Hematopoietic multipotent progenitor cell treated with erythropoietin and hydrocortisone succinate and interleukin-3 and kit ligand, for 6 days (in vitro differentiated cells): ENCODE data around the gene ATF2.
A peak's percentile ranks its signal among the peaks of the same experiment; 100 is the strongest.
"Not testable (repeated sequence)": the region's sequence is repeated elsewhere in the genome, so short reads cannot be mapped to it uniquely, and the experiment has no call there.

Experiments
- DNase-seq: peaks from one replicate; pipeline ENCODE4 v3.0.0-alpha.2; 2015

The ATF2 gene

DNA sequence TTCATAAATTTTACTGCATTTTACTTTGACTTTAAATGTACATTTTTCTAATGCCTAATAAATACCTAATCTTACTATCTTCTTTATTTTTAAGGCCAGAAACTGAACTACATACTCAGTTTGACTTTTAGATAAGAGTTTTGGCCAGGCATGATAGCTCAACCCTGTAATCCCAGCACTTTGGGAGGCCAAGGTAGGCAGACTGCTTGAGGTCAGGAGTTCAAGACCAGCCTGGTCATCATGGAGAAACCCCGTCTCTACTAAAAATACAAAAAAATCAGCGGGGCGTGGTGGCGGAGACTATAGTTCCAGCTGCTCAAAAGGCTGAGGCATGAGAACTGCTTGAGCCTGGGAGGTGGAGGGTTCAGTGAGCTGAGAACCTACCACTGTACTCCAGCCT lies 9.1 kb downstream of the ATF2 start:
- DNase-seq = no peak

DNA sequence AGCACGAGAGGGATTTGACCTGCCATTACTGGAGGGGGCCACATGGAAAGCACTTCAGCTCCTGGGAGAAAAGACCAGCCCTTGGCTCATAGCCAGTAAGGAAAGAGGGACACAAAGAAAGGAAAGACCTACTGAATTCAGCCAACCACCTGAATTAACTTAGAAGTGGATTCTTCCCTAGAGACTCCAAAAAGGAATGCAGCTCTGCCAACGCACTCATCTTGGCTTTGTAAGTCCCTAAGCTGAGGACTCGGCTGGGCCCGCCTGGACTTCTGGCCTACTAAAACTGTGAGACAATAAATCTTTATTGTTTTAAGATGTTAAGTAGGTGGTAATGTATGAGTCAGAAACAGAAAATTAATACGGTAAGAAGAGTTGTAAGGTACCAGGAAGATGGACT lies 11.5 kb downstream of the ATF2 start:
- DNase-seq = no peak

DNA sequence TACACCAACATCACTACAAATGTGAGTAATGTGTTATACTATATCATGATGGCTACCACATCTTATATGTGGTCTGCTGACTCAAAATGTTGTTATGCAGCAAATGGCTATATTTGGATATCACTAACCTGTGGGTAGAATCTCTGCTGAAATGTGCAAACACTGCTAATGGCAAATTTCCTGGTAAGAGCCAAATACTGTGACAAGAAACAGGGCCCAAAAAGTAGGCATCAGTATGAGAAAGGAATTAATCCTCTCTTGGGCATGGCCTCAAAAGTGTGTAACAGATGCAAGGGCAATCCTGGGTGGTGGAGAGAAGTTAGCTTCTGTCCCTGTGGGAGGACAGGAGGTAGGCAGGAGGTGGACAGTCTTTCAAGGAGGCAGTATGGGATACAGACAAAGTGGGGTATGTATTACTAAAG lies 13.3 kb downstream of the ATF2 start:
- DNase-seq = no peak

DNA sequence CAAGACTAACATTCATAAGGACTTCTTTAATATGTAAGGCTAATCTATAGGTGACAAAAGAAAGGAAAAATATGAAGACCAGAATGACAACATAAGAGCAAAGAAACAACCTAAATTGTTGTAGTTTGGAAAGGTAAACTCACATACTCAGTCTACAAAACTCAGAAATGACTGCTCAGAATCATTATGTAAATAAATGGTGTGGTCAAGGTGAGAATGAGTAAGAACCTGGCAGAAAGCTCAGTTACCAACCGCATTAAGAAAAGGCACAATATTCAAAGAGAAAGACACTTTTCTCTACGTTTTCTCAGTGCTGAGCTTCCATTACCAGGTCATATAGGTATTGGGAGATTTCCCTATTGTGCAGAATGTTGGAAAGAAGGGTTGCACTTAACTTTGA lies 15.8 kb downstream of the ATF2 start:
- DNase-seq = no peak

DNA sequence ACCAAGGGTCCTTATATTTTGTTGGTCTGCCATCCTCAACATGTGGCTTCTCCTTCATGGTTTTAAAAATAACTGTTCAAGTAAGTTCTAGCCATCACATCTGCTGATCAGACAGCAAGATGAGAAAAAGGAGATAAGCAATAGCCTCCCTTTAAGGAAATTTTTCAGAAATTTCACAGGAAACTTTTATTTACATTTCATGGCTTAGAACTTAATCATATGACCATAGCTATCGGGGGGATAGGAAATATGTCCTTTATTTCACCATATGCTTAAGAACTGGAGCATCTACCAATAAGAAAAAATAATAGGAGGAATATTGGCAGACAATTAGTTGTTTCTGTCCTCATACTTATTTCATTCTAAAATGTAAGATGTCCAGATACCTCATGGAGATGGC lies 16.2 kb downstream of the ATF2 start:
- no peak for DNase-seq

DNA sequence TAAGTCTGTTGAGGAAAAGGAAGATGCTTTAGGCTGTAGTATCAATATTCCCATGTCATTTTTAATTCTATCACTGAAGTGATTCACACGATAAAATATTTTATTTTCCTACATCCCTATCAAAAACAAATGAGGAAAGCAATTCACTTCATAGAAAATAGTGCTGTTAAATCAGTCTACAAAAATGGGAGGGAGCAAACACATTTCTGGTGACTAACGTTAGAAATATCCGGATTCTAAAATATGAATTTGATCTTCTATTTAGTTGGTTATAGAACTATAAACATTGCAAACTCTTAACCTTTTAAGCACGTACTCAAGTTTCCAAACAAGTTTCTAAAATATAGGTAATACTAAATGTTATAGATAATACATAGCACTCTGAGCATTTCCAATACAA lies 20.8 kb downstream of the ATF2 start:
- DNase-seq = no peak

DNA sequence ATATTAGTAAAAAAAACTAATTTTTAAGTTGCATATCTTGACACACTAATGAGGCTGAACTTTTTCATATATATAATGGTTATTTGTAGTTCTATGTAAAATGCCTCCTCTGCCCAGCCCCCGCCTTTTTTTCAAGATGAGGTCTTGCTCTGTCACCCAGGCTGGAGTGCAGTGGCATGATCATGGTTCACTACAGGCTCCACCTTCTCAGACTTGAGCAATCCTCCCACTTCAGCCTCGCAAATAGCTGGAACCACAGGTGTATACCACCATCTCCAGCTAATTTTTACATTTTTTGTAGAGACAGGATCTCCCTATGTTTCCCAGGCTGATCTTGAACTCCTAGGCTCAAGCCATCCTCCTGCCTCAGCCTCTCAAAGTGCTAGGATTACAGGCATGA lies 24.3 kb downstream of the ATF2 start:
- DNase-seq = no peak

DNA sequence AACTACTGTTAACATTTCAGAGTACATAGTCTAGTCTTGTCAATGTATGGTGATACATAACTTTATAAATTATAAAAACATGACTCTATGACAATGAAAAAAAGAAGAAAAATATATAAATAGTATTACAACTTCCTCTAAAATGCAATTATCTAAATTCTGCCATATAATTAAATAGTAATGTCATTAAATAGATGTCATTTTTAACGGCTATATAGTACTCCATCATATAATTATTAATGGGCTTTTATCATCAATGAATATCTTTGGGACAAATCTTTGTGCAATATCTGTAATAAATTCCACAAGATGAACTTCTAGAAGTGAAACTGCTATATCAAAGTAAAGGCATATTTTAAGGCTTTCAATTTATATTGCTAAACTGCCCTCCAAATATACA lies 24.8 kb downstream of the ATF2 start:
- no peak for DNase-seq

DNA sequence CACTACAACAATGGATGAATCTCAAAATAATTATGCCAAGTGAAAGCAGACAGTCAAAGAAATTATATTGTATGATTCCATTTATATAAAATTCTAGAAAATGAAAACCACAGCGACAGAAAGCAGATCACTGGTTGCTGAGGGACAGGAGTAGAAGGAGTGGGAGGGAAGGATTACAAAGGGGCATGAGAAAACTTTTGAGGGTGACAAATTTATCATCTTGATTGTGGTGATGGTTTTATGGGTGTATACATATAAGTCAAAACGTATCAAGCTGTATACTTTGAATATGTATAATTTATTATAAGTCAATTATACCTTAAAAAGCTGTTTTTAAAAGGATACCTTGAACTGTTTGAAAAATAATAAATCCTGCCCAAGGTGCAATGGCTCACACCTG lies 27.7 kb downstream of the ATF2 start:
- DNase-seq = no peak

DNA sequence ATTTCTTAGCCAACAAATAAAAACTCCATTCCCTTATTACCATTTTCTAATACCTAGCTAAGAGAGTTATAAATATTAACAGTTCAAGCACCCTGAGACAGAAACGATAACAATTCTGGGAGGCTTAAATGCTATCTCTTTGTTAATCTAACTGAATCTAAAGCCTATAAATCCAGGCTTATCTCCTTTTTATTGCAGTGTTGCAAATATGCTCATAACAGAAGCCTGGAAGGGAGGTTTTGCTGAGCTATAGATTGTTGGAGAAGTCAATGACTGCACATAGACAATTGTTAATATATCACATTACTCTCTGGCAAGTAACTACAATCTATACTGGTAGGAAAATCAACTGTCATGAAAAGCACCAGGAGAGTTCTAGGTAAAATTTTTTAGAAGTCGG lies 30.2 kb downstream of the ATF2 start:
- DNase-seq = no peak

DNA sequence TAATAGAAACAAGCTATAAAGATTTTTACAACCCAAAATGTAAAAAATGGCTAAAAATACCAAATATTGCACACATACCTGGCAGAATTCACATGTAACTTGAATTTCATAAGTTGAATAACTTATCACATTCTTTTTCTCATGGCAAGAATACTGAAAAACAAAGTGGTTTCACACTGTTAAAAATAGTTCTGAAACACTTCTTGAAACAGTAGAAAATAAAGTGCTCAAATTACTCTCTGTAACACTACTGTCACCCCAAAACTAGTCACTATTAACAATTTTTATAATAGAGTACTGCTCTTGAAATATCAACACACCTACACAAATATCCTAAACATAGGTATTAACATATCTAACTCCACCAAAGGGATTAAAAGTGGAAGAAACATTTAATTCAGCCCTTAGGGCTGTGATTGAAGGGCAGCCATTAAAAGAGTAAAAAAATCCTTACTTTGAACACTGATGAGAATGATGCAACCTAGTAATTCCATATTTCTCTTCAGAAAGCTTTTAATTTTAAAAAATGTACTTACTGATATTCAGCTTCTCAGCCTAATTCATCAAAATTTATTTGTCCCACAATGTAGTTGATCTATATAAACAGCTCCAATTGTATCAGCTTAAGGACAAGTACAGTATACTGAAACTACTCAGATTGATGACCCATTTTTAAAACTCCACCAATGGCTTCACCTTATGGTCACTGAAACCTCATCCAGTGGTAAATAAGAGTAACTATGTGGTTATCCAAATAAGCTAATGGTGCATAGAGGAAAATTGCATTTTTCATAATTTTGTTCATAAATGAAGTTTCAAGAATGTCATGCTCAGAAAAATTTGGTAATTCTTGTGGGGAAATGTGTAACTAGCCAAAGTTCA lies 31.4 kb downstream of the ATF2 start:
- DNase-seq = no peak

DNA sequence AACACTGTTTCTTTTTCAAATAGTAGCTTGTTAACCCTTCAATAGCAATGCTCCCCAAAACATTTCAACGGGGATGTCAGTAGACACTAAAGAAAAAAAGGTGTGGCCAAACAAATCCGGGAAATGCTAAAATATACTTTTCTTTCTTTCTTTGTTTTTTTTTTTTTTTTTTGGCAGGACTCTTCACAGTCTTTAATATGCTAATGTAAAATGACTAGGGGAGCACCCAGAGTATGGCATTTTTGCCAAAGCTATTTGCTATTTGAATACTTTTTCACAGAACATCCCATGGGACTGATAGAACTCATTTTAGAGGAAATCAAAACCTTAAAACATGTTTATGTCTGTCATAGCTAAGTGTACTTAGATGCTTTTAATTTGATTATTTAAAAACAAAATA lies 32.1 kb downstream of the ATF2 start:
- DNase-seq = no peak

DNA sequence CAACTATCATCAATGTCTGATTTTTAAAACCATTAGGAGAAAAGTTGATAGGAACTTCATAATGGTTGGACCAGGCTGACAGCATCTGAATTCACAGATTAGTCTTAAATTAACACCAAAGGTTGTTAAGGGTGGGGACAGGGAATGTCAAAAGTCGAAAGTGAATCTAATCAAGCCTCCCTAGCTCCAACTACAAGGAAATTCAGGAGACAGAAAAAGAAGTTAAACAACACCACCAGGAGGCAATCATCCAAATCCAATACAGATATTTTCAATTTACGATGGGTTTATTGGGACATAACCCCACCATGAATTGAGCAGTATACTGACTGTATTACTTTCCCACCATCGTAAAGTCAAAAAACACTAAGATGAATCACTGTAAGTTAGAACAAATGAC lies 32.8 kb downstream of the ATF2 start:
- no peak for DNase-seq

DNA sequence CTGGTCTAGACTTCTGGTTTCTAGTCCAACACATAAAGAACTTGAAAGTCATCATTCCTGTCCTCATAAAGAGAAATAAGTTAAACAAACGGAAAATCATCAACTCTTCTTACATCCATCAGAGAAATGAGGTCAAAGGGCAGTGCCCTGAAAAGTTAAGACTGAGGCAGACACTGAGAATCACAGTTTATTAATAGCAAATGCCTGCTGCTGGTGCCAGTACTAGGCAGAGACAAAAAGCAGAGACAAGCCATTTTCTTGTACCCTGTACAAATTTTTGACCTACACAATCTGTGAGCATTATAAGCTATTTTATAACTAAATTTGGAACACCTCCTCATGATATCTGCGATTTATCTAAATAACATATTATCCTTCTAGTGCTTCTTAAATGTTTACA lies 36.8 kb downstream of the ATF2 start:
- no peak for DNase-seq

DNA sequence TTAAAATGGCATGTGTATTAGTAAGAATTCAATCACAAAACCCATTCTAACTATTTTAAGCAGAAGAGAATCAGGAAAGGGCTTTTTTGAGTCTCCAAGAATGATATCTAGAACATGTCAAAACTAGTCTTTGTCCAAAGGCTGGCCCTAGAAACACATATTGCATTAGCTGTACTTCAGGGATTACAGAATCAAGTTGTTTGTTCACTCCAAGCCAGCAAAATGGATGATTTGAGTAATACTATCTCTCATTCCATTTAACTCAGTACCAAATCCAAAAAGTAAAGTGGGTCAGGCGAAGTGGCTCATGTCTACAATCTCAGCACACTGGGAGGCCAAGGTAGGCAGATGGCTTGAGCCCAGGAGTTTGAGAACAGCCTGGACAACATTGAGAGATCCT lies 41.3 kb downstream of the ATF2 start:
- no peak for DNase-seq

DNA sequence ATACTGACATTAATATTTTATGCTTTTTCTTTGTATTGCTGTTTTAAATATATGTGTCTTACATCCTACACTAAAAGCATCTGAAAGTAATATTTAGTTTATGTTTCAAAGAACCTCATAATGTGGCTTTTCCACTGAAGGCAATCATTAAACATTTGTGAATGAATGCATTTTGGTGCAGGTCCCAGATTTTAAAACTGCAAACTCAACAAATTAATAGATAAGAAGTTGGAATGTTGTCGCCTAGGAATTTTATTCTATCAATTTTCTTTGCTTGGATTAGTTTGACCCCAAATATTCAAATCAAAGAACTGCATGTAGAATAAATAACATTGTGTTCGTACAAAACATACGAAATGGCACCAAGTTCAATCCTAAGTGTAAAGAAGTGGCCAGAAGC lies 44.7 kb downstream of the ATF2 start:
- no peak for DNase-seq

DNA sequence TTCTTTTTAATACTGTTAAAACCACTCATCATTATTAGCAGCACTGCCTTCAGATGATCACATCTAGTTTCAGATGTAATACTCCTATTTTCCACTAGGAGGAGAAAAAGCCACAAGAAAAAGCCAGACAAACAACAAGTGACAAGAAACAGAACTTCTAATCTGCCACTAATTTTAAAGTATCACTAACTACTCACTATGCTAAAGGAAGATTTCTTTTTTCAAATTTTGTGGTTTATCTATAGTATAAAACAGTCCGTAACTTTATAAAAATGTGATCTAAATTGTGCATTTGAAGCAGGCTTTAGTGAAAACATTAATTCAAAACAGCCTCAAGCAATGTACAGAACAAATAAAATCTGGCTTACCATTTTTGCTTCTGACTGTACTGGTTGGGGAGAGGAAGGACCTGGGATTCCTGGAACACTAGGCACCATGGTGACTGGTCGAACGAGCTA lies 56.8 kb downstream of the ATF2 start:
- DNase-seq = peak; percentile 80

DNA sequence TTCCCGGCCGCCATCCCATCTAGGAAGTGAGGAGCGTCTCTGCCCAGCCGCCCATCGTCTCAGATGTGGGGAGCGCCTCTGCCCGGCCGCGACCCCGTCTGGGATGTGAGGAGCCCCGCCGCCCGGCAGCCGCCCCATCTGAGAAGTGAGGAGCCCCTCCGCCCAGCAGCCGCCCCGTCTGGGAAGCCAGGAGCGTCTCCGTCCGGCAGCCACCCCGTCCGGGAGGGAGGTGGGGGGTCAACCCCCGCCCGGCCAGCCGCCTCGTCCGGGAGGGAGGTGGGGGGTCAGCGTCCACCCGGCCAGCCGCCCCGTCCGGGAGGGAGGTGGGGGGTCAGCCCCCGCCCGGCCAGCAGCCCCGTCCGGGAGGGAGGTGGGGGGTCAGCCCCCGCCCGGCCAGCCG lies 59.9 kb downstream of the ATF2 start:
- DNase-seq = not testable (repeated sequence)

DNA sequence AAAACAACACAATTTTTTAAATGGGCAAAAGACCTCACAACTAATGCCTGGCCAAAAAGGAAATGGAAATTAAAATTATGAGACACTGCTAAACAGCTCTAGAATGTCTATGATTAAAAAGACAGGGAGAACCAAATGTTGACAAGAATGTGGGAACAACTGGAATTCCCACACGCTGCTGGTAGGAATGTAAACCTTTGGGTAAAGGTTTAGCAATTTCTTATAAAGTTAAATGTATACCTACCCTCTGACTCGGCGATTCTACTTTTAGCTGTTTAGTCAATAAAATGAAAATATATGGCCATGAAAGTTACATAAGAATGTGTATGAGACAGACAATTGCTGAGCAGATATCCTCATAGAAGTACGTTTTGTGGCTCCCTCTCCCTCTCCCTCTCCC lies 60.9 kb downstream of the ATF2 start:
- DNase-seq = no peak

DNA sequence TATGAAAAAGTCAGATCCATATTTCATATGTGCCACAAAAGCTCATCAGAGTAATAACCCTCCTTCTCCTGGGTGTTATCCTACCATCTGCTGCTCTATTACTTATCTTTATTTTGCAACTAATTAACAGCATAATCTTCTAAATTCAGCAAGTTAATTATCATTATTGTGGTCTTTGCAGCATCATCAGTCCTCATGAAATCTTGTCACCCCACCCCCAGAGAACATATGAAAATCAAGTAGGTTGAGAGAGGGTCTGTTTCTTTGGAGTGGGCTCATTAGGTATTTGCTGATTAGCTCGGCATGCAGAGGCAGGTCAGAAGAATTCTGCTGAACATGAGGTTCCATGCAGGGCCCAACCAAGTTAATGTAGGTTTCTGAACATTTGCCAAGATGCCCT lies 64.8 kb downstream of the ATF2 start:
- DNase-seq = peak; percentile 3

DNA sequence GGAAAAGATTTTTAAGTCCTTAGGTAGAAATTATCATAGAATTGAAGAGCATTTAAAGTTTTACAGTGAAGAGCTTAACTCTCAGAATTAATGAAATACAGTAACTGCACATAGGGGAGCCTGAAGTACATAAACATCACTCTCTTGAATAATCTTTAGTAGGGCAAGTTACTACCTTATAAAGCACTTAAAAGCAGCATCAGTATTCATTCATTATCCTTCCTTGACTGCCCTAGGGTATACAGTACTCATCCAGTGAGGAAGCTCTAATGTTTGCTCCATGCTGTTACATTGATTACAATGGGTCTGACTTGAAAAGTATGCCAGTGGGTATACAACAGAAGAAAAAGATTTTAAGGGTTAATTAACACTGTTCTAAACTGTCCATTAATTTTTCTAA lies 66.5 kb downstream of the ATF2 start:
- no peak for DNase-seq

DNA sequence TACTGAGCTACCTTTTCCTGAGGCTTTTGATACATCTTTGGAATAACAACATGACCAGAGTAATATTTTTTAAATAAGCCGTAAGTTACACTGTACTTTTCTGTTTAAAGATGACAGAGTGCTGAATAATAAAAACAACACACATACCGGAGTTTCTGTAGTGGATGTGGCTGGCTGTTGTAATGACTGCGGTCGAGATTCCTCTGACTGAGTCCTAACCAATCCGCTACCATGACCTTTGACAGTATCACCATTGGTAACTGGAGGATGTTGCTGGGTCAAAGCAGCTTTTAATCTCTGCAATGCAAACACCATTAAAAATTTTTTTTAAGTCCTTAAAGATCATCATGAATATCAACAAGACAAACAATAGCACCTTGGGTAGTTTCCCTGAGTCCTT lies 70.7 kb downstream of the ATF2 start:
- DNase-seq = no peak

DNA sequence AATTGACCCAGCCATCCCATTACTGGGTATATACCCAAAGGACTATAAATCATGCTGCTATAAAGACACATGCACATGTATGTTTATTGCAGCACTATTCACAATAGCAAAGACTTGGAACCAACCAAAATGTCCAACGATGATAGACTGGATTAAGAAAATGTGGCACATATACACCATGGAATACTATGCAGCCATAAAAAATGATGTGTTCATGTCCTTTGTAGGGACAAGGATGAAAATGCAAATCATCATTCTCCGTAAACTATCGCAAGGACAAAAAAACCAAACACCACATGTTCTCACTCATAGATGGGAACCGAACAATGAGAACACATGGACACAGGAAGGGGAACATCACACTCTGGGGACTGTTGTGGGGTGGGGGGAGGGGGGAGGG lies 83.9 kb downstream of the ATF2 start:
- DNase-seq = not testable (repeated sequence)

DNA sequence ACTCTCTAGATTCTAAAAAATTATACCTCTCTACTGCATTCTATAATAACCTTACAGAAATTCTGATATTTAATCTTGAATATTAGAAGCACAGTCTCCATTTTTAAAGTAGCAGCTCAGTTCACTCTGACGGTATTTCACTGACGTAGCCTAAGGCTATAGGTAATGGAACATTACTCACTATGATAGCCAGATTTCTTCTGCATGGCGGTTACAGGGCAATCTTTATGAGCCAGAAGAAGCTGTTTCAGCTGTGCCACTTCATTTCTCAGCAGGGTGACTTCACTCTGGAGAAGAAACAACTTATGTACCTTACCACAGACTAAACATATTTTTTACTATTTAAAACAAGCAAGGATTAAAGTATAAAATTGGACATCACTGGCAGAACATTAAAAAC lies 87.5 kb downstream of the ATF2 start:
- no peak for DNase-seq

DNA sequence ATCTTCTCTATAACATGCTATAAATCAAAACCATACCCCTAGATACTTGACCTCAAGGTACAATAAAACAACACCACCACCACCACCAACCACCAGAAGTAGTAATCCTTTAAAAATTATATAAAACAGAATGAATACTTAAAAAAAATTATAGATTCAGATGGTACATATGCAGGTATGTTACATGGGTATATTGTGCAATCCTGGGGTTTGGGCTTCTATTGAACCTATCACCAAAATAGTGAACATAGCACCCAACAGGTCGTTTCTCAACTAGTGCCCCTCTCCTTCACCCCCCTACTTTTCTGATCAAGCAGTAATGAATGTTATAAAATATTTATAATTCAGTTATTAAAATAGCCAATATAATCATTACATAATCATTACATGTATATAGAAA lies 91.7 kb downstream of the ATF2 start:
- no peak for DNase-seq
